Non-pigmented ciliary epithelial cell (primary cell): ENCODE results near the gene CERS1.

Source experiments
- DNase-seq: peaks from one replicate; pipeline ENCODE4 v3.0.0-alpha.2; 2010; ENCODE audit warnings: low read depth

The CERS1 gene

DNA sequence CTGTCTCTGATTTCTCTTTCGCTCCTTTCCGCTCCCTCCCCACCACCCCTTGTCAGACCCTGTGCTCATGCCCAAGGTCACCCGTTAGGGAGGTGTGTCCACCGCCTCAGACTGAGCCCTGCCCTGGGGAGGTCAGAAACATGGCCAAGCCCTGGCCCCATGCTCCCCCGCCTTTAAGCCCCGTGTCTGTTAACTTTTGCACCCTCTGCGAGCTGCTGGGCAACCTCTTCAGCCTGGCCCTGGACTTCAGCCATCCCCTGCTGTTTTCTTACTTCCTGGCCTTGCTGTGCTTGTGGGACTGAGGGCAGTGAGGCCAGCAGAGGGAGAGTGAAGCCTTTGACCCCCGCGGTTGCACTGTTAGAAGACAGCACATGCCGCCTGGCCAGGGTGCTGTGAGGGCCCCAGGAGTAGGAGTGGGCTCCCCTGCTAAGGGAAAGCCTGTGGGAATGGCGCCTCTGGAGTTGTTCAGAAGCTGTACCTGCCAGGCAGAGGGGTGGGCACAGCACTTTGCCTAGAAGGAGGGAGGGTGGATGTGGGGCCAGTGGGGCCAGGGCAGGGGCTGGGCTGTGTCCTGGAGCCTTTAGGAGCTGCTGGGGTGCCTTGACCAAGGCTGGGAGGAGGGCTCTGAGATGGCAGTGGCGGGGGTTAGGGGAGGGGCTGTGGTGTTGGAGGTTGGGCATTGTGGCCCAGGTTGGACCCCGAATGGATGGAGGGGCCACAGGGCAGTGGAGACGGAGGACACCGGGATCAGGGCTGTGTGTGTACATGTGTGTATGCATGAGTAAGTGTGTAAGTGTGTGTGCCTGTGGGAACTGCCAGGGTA, 56.3 kb downstream of the CERS1 start:
- DNase-seq, result no peak

DNA sequence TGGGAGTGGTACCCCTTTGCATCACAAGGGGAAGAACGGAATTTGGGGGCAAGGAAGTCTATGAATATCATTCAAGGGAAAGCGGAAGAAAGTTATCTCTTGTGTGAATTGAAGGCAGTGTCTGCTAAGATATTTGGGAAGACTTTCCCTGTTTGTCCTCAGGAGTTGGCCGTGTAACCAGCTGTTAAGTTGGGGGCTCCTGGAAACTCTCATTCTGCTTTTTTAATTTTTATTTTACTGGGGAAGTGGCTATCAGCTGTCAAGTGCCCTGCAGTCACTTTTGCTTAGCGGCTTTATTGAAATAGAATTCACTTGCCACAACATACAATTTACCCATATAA, 61.3 kb downstream of the CERS1 start:
- DNase-seq, result no peak

DNA sequence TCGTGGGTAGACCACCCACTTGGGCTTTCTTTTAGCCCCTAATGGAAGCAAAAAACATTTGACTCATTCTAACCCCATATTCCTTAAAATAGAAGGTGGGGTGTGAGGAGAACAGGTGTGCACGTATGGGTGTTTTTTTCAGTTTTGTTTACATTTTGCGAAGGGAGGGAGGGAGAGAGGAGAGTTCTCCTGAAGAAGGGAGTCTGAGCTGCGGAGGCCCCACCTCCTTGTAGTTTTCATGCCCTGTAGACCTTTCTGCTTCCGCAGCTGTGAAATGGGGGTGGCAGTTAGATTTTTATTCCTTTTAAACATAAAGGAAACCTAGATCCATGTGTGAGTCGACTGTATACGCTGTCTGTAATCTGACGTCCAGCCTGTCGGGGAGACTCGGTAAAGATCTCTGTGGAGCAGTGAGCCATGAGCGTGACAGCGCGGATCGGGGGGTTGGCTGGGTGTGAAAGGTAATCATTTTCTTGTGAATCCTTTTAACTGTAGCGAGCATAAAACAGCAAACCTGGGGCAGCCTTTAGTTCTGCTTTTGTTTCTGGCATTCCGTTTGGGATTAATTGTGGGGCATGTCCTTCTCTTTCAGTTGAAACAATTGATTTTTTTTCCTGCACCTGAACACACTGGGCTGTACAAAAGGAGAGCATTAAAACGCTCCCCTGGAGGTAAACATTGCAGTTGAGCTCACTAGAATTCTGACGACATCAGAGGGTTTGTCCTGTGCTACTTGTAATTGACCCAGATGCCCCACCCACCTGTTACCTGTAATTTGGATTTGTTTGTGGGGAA, 61.9 kb downstream of the CERS1 start:
- DNase-seq, result no peak

DNA sequence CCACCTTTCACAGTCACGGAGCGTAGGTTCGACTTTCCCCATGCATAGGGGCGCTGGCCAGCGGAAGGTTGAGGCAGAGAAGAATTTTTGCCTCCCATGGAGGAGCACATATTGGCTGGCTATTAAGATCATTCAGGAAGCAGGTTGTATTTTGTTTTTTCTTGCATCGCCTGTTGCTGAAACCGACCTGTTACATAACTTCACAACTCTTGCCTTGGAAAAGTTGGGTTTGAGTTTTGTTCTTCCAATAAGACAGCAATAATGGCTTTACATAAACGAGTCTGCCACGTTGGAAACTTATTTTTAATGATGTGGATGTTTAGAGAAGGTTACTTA, 62.8 kb downstream of the CERS1 start:
- no peak for DNase-seq

DNA sequence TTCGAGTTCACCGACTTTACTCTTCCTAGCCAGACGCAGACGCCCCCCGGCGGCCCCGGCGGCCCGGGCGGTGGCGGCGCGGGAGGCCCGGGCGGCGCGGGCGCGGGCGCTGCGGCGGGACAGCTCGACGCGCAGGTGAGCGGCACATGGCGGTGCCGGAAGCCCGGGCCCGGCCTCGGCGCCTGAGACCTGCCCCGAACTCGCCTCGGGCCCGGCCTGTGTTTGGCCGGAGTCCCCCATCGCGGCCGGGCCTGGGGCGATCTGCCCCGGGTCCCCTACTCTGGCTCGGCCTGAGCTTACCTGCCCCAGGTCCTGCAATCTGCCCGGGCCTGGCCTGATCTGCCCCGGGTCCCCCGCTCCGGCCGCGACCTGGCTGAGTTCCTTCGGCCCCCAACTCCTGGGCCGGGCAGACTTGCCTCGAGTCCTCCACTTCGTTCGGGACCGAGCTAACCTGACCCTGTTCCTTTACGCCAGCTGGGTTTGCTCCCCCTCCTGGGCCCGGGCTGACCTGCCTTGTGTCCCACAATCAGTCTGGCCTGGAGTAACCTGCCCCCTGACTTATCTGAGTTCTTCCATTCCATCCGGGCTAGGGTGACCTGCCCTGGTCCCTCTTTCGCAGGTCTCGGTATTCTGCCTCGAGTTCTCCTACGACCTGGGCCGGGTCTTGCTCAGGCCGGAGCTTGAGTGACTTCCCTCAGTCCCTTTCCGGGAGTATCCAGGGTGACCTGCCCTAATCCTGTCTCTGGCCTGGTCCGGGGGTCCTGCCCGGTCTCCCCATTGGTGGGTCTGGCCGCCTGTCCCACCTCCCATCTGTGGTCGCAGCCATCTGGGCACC, 63.4 kb downstream of the CERS1 start:
- DNase-seq, result no peak

DNA sequence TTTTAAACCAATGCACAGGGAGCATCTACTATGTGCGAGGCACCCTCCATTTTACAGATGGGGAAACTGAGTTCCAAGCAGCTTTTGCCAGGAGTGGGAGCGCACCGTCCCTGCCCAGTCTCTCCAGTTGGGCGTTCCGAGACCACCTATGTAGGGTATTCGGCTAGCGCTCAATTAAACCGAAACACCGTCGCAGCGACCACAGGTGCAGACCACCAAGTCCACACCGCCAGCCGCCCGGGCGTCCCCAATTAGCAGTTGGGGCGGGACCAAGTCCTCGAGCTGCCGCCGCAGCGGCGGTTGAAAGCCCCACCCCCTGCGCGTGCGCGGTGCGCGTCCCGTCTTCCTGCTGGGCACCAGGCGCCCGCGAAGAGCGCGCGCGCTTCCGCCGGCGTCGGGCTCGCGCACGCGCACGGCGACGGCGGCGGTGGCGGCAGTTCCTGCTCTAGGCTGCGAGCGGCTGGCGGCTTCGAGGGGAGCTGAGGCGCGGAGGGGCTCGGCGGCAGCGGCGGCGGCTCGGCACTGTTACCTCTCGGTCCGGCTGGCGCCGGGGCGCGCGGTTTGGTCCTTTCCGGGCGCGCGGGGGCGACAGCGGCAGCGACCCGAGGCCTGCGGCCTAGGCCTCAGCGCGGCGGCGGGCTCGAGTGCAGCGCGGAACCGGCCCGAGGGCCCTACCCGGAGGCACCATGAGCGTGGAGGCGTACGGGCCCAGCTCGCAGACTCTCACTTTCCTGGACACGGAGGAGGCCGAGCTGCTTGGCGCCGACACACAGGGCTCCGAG, 64.2 kb downstream of the CERS1 start, which contains the start of gene UPF1:
Gene UPF1, plus strand, starts transcription at position 436 of the 782 bp plus-strand sequence. Its CDS starts 251 bp downstream, at position 687.
- DNase-seq, result no peak

DNA sequence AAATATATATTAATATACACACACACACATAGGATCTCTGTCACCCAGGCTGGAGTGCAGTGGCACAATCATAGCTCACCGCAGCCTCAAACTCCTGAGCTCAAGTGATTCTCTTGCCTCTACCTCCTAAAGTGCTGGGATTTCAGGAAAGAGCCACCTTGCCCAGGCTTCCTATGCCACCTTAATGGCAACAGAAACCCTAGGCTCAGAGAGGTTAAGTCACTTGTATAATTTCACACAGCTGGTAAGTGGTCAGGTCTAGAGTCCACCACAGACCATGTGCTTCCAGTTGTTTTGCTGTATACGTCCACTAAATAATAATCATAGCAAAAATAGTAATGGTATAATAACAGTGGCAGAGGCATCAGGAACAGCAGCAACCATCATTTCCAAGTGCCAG, 65.5 kb downstream of the CERS1 start:
- DNase-seq, result no peak

DNA sequence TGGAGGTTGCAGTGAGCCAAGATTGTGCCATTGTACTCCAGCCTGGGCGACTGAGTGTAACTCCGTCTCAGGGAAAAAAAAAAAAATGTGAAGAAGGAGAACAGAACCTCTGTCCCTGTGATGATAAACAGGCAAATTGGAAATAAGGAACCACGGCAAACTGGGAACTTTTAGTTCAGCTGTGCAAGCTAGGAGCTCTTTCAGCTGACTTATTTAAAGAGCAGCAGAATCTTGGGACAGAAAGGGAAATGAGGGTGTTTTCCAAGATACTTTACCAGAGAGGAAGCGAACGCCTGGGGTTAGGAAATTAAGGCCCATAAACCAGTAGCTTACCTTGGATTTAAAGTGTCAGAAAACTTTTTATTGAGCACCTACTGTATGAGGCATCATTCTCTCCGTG, 67.2 kb downstream of the CERS1 start:
- DNase-seq, result no peak
